K562 (cell line): ENCODE results near the gene SLC1A5. TPM values are rescaled to one million over a fixed set of nuclear protein-coding genes. Genes with fewer than 3 reads are reported as not detected.

ENCODE experiments used
- ATAC-seq: fragments of 200-7000 bp; cut with Tn5 transposase; 3 replicates; pipeline ENCODE4 v1.9.1; 2020; ENCODE audit warnings: moderate library complexity
- BruUV-seq: library from RNA; stranded (reverse); fragments of 400-500 nt; replicated peaks from 2 replicates; lab custom pipeline; 2021; lab: Mats Ljungman, UMichigan
- CTCF ChIA-PET: fragments of 300-600 bp; formaldehyde crosslinking; extraction: SDS; loops from one replicate; lab custom pipeline; 2021; ENCODE audit warnings: low intra/inter-chr PET ratio; lab: Yijun Ruan, JAX
- POLR2A ChIA-PET: fragments of 300-600, 350-650 bp; sonication (Branson Sonifier 250); formaldehyde crosslinking; extraction: SDS; loops from one replicate; lab custom pipeline; 2021; ENCODE audit warnings: antibody characterized with exemption, inconsistent platforms; lab: Yijun Ruan, JAX
- DNase-seq, 4 experiments: peaks; one replicate each; pipeline versions ENCODE4 v3.0.0 to v3.0.0-alpha.2; 2011 to 2018; ENCODE audit warnings: low spot score in 3 of 4, mixed read lengths in 3 of 4; ENCODE audit errors: extremely low read depth in 1 of 4
- FAIRE-seq: peaks from 2 replicates; lab custom pipeline; 2011; peaks lifted over from hg19 to GRCh38; lab: Jason Lieb, UNC
- H2AFZ ChIP-seq: 2 replicates; pipeline ENCODE4 v1.6.0; 2011; ENCODE audit warnings: low read depth, low read length, control low read depth, inconsistent platforms
- H3K27ac ChIP-seq: fragments of 200-600 bp; 3 replicates; pipeline ENCODE4 v1.8.0; 2011; ENCODE audit warnings: low read depth, mild to moderate bottlenecking, control low read depth, inconsistent platforms, low read length, moderate library complexity, mixed read lengths; ENCODE audit errors: extremely low read depth
- H3K27me3 ChIP-seq, 2 experiments: fragments of 300-600 bp in 1 of 2; 2 replicates in 1 of 2; 3 replicates in 1 of 2; pipeline versions ENCODE4 v1.6.0 to v1.8.0; 2011; ENCODE audit warnings: inconsistent platforms in 2 of 2, low read length in 2 of 2, mild to moderate bottlenecking in 1 of 2, mixed read lengths in 1 of 2, moderate library complexity in 1 of 2; ENCODE audit not compliant: control insufficient read depth in 2 of 2, insufficient read depth in 2 of 2
- H3K36me3 ChIP-seq: fragments of 300-600 bp; 3 replicates; pipeline ENCODE4 v1.8.0; 2011; ENCODE audit warnings: mild to moderate bottlenecking, low read length, inconsistent platforms; ENCODE audit not compliant: control insufficient read depth, insufficient read depth
- H3K4me1 ChIP-seq, 2 experiments: fragments of 200-600 bp in 1 of 2; replicated peaks in 1 of 2; 2 replicates in 1 of 2; 3 replicates in 1 of 2; pipeline versions ENCODE4 v1.5.1 to v1.8.0; 2011; ENCODE audit warnings: inconsistent platforms in 2 of 2, low read length in 2 of 2, mild to moderate bottlenecking in 1 of 2, mixed read lengths in 1 of 2, moderate library complexity in 1 of 2; ENCODE audit not compliant: control insufficient read depth in 2 of 2, insufficient read depth in 2 of 2
- H3K4me2 ChIP-seq: 2 replicates; pipeline ENCODE4 v1.6.1; 2011; ENCODE audit warnings: low read length, control low read depth, inconsistent platforms, mixed read lengths; ENCODE audit not compliant: insufficient read depth
- H3K4me3 ChIP-seq: fragments of 200-600 bp; sonication (generic), shearing (Covaris generic); 2 replicates; pipeline ENCODE4 v1.5.1; 2016; ENCODE audit warnings: control low read depth, inconsistent platforms
- H3K79me2 ChIP-seq: fragments of 200-600 bp; 3 replicates; pipeline ENCODE4 v1.8.0; 2011; ENCODE audit warnings: low read length, inconsistent platforms; ENCODE audit not compliant: control insufficient read depth, insufficient read depth
- H3K9ac ChIP-seq, 2 experiments: 2 replicates each; pipeline versions ENCODE4 v1.6.0 to v1.6.1; 2011; ENCODE audit warnings: low read depth in 2 of 2, low read length in 2 of 2, control low read depth in 1 of 2, inconsistent platforms in 1 of 2, mild to moderate bottlenecking in 1 of 2, mixed read lengths in 1 of 2; ENCODE audit not compliant: insufficient read depth in 1 of 2
- H3K9me1 ChIP-seq: one replicate; pipeline ENCODE4 v1.6.0; 2011; ENCODE audit warnings: inconsistent platforms, mild to moderate bottlenecking, low read length, moderate library complexity; ENCODE audit not compliant: control insufficient read depth, insufficient read depth
- H3K9me3 ChIP-seq: replicated peaks from 2 replicates; pipeline ENCODE4 v1.5.1; 2011; ENCODE audit warnings: low read depth, low read length, inconsistent platforms; ENCODE audit not compliant: control insufficient read depth, insufficient read depth
- H4K20me1 ChIP-seq: replicated peaks from 2 replicates; pipeline ENCODE4 v1.6.1; 2011; ENCODE audit warnings: low read length, inconsistent platforms, mixed read lengths; ENCODE audit not compliant: control insufficient read depth, insufficient read depth
- CAMTA2 ChIP-seq: fragments of 250-450 bp; sonication (Bioruptor Pico); conservative IDR thresholded peaks from 2 replicates; pipeline ENCODE4 v1.5.1; 2022
- DPF2 ChIP-seq: fragments of 450-650 bp; IDR thresholded peaks from 2 replicates; pipeline ENCODE4 v1.6.1; 2016
- EP400 ChIP-seq: fragments of 450-650 bp; IDR thresholded peaks from 2 replicates; pipeline ENCODE4 v1.6.1; 2017; ENCODE audit warnings: antibody characterized with exemption, mild to moderate bottlenecking, moderate library complexity
- KDM1A ChIP-seq, 2 experiments: fragments of 450-650 bp; IDR thresholded peaks; 2 replicates each; pipeline ENCODE4 v1.6.1; 2016; ENCODE audit warnings: mild to moderate bottlenecking in 2 of 2
- L3MBTL2 ChIP-seq: fragments of 450-650 bp; IDR thresholded peaks from 2 replicates; pipeline ENCODE4 v1.6.1; 2016; ENCODE audit warnings: mild to moderate bottlenecking, moderate library complexity
- MAX ChIP-seq: sonication (generic); formaldehyde crosslinking; IDR thresholded peaks from 2 replicates; pipeline ENCODE4 v1.9.0; 2022; ENCODE audit warnings: mild to moderate bottlenecking, missing genetic modification reagents
- MCM5 ChIP-seq: fragments of 450-650 bp; IDR thresholded peaks from 2 replicates; pipeline ENCODE4 v1.6.1; 2016; ENCODE audit warnings: low read depth
- NR2C2 ChIP-seq, 2 experiments: fragments of 200-800 bp in 1 of 2; sonication (Bioruptor generic) in 1 of 2; sonication (generic) in 1 of 2; formaldehyde crosslinking in 1 of 2; IDR thresholded peaks; 2 replicates each; pipeline versions ENCODE4 v1.6.1 to v1.8.0; 2016 to 2022; ENCODE audit warnings: mild to moderate bottlenecking in 1 of 2, missing compliant biosample characterization in 1 of 2, missing genetic modification characterization in 1 of 2, missing genetic modification reagents in 1 of 2
- POLR3A ChIP-seq: IDR thresholded peaks from 2 replicates; pipeline ENCODE4 v1.6.1; 2011; ENCODE audit warnings: borderline replicate concordance, mild to moderate bottlenecking, moderate library complexity; ENCODE audit not compliant: insufficient read length, insufficient read depth; ENCODE audit errors: extremely low read depth
- RAD51 ChIP-seq: fragments of 450-650 bp; IDR thresholded peaks from 2 replicates; pipeline ENCODE4 v1.7.1; 2016; ENCODE audit warnings: low read depth, mild to moderate bottlenecking, borderline replicate concordance
- STAT5A ChIP-seq: IDR thresholded peaks from 2 replicates; pipeline ENCODE4 v1.6.1; 2012; ENCODE audit warnings: low read length, inconsistent platforms, borderline replicate concordance
- TEAD1 ChIP-seq, 2 experiments: fragments of 450-650 bp in 1 of 2; sonication (generic) in 1 of 2; formaldehyde crosslinking; IDR thresholded peaks; 2 replicates each; pipeline versions ENCODE4 v1.4.0 to v1.8.0; 2020 to 2022; ENCODE audit warnings: mild to moderate bottlenecking in 2 of 2, missing genetic modification reagents in 1 of 2
- ZBTB8A ChIP-seq: fragments of 450-650 bp; IDR thresholded peaks from 2 replicates; pipeline ENCODE4 v1.6.1; 2018; ENCODE audit warnings: mild to moderate bottlenecking, moderate library complexity; ENCODE audit not compliant: partially characterized antibody
- ZKSCAN8 ChIP-seq: fragments of 200-800 bp; sonication (Bioruptor generic); IDR thresholded peaks from 2 replicates; pipeline ENCODE4 v1.6.1; 2016; ENCODE audit warnings: missing genetic modification characterization, missing compliant biosample characterization
- WGBS: fragments of 100-300 bp; shearing (Covaris generic); methylation state at CpG from one replicate; pipeline ENCODE4 v1.1.6; 2016; ENCODE audit warnings: low coverage, mixed read lengths; ENCODE audit not compliant: insufficient coverage; ENCODE audit errors: missing lambda C conversion rate; 5-methylcytosine and 5-hydroxymethylcytosine counted together
- in situ Hi-C: fragments of 300-500 bp; cut with MboI; formaldehyde crosslinking; loops from 4 replicates; pipeline ENCODE4 v1.15.0; 2018; ENCODE audit warnings: inconsistent platforms, mixed read lengths
- intact Hi-C: fragments of 100-400 bp; cut with micrococcal nuclease; formaldehyde crosslinking; loops from 2 replicates; pipeline ENCODE4 v1.14.2; 2022
- polyA plus RNA-seq, 8 experiments: library from polyadenylated mRNA; depleted of rRNA in 4 of 8; stranded (reverse) in 5 of 8; unstranded in 3 of 8; fragments of >200 nt; fragmentation: Nextera tagmentation in 2 of 8; fragmentation: Illumina TruSeq in 1 of 8; extraction: Ambion mirVana in 2 of 8; extraction: Trizol in 1 of 8; gene quantifications; 2 replicates each; pipeline versions ENCODE4 v1.2.1 to v1.2.3, GENCODE V29; 2011 to 2014; ENCODE audit warnings: inconsistent platforms in 1 of 8, missing spikeins in 1 of 8
- total RNA-seq, 7 experiments: library from RNA; depleted of rRNA in 6 of 7; stranded (reverse); fragments of >200 nt in 6 of 7; fragmentation: Illumina TruSeq in 2 of 7; extraction: Trizol in 2 of 7; gene quantifications; 2 replicates each; pipeline versions ENCODE4 v1.2.1 to v1.2.3, GENCODE V29; 2011 to 2021; ENCODE audit warnings: low replicate concordance in 1 of 7

SLC1A5 gene
- total and polyA plus RNA-seq, 9 of the 15 experiments (the other 6 are each of a cell fraction or from before 2014, with no cell fraction given) = 31.2 to 417 (median 134) TPM

DNA sequence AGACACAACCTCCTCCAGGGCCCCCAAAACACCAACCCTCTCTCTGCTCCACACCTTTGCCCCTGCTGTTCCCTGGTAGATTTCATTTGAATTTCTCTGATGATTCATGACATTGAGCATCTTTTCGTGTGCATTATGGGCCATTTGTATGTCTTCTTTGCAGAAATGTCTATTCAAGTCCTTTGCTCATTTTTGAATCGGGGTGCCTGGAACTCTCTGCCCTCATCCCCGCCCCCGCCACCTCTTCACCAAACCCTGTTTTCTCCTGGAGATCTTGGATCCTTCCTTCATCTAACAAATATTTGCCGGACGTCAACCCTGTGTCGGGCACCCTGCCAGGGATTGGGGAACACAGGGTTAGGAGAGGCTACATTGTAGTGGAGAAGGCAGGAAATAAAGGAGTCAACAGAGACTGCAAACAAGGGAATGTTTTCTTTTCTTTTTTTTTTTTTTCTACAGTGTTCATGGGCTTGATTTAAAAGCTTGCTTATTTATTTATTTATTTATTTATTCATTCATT, 25.5 kb upstream of the SLC1A5 start:
- H3K79me2 ChIP-seq = no peaks in the 10 kb centered on the region
- BruUV-seq = no TSS peak
- ChIA-PET CTCF (no interaction called here), POLR2A (interaction anchor here (1.1 to 1.3 kb wide), 2 partner anchors 18 to 29 kb away, joined by 3 read pairs; no protein-coding TSS in a partner anchor)
- no peak overlapping the region for H3K27ac ChIP-seq
- H3K4me1 ChIP-seq = peaks cover 8 to 30% of the 10 kb centered on the region in 2 experiments; a peak in 4 of 5 replicates
- DNase-seq (no peak), FAIRE-seq (no peak), ATAC-seq (no peak)
- H3K36me3 ChIP-seq = no peaks in the 10 kb centered on the region
- no peaks in the 10 kb centered on the region for H3K9me3 ChIP-seq
- H3K9ac ChIP-seq = peak overlapping the region in 1 of 2 experiments; percentile 72; a peak in 1 of 4 replicates
- intact Hi-C loops (no loop called here), in situ Hi-C loops (no loop called here)
- H3K4me3 ChIP-seq = no peak overlapping the region
- no peaks in the 10 kb centered on the region for H3K9me1 ChIP-seq
- no peak overlapping the region for H2AFZ ChIP-seq
- 79% methylated on average over 7 of the region's 7 CpGs for WGBS
- no peak overlapping the region for H3K4me2 ChIP-seq
- TF ChIP-seq KDM1A (IDR thresholded peaks at IDR 0.05) = peak in 1 of 2 experiments; percentile 40; a peak in 1 of 4 replicates
- no peak for TF ChIP-seq EP400
- no peaks in the 10 kb centered on the region for H4K20me1 ChIP-seq
- H3K27me3 ChIP-seq = no peaks in the 10 kb centered on the region

DNA sequence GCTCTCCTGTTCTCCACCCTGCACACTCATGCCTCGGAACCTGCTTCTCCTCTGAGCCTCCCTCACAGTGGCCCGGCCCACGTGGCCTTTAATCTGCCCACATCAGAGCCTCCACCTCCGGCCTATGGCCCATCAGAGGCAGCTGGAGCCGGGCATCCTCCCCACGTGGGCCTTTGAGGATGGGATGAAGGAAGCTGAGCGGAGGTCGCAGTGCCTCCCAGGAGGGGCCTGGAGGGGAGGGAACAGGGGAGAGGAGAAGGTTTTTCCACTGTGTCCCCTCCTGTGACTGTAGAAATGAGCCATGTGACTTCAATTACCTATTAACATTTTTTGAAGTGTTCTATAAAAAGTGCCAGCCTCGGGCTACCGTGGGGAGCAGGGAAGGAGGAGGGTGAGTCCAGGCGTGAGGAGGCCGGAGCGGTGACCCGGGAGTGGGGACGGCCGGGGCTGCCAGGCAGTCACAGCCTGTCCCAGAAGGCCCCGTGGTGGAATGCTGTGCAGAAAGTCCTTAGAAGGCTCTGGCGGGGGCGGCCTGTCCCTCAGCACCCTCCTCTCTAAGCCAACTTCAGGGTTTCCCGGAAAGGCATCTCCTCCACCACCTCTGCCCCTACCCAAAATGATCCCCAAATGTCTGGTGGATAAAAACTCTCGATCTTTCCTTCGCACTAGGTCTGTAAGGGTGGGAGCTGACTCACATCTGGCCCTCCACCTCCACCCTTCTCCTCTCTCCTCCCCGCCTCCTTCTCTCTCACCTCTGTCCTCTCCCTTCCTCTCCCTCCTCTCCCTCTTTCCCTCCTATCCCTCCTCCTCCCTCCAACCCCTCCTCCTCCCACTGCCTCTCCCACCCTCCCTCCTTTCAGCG, 24.8 kb upstream of the SLC1A5 start:
- ATAC-seq = peak; percentile 75
- H3K4me1 ChIP-seq = peaks cover 11 to 30% of the 10 kb centered on the region in 2 experiments; a peak in 4 of 5 replicates
- WGBS = 51% methylated on average over 20 of the region's 24 CpGs
- TF ChIP-seq RAD51 = peak; percentile 49; the same call in 1 of the 2 replicates
- TF ChIP-seq MAX (CRISPR knock-in tag) = peak; percentile 49
- 0 out of 2 replicates have a peak, but pooled peaks have one; percentile 14 for TF ChIP-seq DPF2
- TF ChIP-seq TEAD1 (CRISPR knock-in tag; IDR thresholded peaks at IDR 0.05) = 0 out of 4 replicates have a peak, but pooled peaks of 1 of the 2 experiments have one; percentile 35
- TF ChIP-seq CAMTA2 (CRISPR knock-in tag) = no peak
- TF ChIP-seq STAT5A = no peak
- no peak for TF ChIP-seq NR2C2 (CRISPR knock-in tag; IDR thresholded peaks at IDR 0.05)
- TF ChIP-seq NR2C2 (tag; IDR thresholded peaks at IDR 0.05) = no peak
- TF ChIP-seq ZBTB8A = no peak
- peak; percentile 84 for TF ChIP-seq L3MBTL2
- TF ChIP-seq POLR3A = no peak
- no peak for TF ChIP-seq MCM5
- no peak for TF ChIP-seq ZKSCAN8

More for the DNA sequence above, 24.8 kb upstream of the SLC1A5 start:
- Histone ChIP-seq H3K27ac (peak overlapping the region; percentile 21; the same call in 1 of the 3 replicates), H2AFZ (peak overlapping the region; percentile 80), H3K79me2 (no peaks in the 10 kb centered on the region), H3K36me3 (no peaks in the 10 kb centered on the region), H3K9me3 (no peaks in the 10 kb centered on the region), H3K9ac (peak overlapping the region in 1 of 2 experiments; percentile 72; a peak in 2 of 4 replicates), H3K27me3 (no peaks in the 10 kb centered on the region), H3K4me3 (no peak overlapping the region), H3K4me2 (peak overlapping the region; percentile 6; the same call in 1 of the 2 replicates), H4K20me1 (no peaks in the 10 kb centered on the region), H3K9me1 (no peaks in the 10 kb centered on the region)
- DNase-seq (peak; percentile 40 to 54 (median 48)), FAIRE-seq (no peak)
- POLR2A ChIA-PET = interaction anchor here (4.3 kb wide), 1 partner anchor 27 kb away, joined by 31 read pairs; no protein-coding TSS in a partner anchor
- CTCF ChIA-PET = no interaction called here
- intact Hi-C loops (no loop called here), in situ Hi-C loops (no loop called here)
- no TSS peak for BruUV-seq
